H1 (cell line): ENCODE results near the gene GFOD1. TPM values are rescaled to one million over a fixed set of nuclear protein-coding genes. Genes with fewer than 3 reads are reported as not detected.

Source experiments
- ATF2 ChIP-seq: IDR thresholded peaks from 2 replicates; pipeline ENCODE4 v1.6.1; 2012; ENCODE audit warnings: low read length, inconsistent platforms
- polyA plus RNA-seq, 7 experiments: library from polyadenylated mRNA; depleted of rRNA in 3 of 7; stranded (reverse) in 5 of 7; unstranded in 2 of 7; fragments of >200 nt in 5 of 7; fragments of 200-250 nt in 2 of 7; gene quantifications; 1 replicate in 5 of 7; 2 replicates in 1 of 7; 4 replicates in 1 of 7; pipeline versions ENCODE4 v1.2.1 to v1.2.3, GENCODE V29; 2011 to 2013; ENCODE audit warnings: missing spikeins in 2 of 7, mixed read lengths in 2 of 7
- total RNA-seq: library from RNA; stranded (reverse); fragmentation: NEBNext Ultra II Directional; extraction: Animal tissue kit (Norgen Biotek cat#: 25700); gene quantifications from 2 replicates; pipeline ENCODE4 v1.2.1, GENCODE V29; 2021

GFOD1 gene
- total and polyA plus RNA-seq, 2 of the 8 experiments (the other 6 are each of a cell fraction or from before 2014, with no cell fraction given) = 2.5 to 8.8 TPM

DNA sequence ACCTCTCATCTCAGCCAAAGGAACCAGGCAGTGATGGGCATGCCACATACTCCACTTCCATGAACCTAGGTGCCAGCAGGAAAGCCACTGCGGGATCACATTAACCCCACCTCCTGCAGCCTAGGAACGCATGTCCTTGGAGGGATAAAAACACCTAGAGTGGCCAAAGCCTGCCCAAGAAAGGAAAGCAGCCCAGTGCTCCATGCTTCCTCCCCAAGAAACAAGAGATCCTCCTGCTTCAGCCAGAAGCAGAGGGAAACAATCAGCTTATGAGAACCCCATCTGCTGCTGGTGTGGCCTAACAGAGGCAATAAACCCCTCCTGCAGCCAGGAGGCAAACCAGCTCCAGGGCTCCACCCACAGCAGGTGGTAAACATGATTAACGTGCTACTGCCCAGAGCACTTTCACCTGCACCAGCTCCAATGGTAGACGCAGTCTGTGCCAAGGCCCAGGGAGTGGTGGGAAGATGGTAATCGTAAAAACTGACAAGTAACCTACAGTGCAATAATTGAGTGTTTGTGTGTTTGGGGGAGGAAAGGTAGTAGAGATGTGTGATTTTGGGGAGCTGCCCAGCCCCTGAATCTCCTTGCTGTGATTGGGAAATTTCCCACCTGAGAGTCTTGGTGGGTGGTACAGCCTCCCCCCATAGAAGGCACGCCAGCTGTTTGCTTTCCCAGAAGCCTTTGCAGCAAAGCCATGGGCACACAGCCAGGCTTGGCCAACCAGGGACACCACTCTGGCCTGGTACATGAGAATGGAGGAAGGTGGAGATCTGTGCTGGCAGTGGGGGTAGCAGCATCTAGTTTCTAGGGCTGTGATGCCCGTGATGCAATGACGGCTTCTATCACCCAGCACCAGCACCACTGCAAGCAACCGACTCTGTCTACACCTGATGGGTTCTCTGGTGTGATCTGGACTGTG is 108.5 kb downstream of the GFOD1 start (continued):
- TF ChIP-seq ATF2 = no peak
